Lower lobe of right lung (tissue), 2 donors: ENCODE data around the gene TMPRSS3. TPM values are rescaled to one million over a fixed set of nuclear protein-coding genes. Genes with fewer than 3 reads are reported as not detected.

ENCODE experiments used
- ATAC-seq, 2 donors: fragments of 200-7000 bp; cut with Tn5 transposase; one replicate each; pipeline ENCODE4 v1.9.1; 2020 to 2022; ENCODE audit warnings: mild to moderate bottlenecking in 2 of 2, moderate library complexity in 2 of 2
- DNase-seq: peaks from one replicate; pipeline ENCODE4 v3.0.0-alpha.2; 2020
- H3K27ac ChIP-seq: fragments of 200-600 bp; one replicate; pipeline ENCODE4 v1.8.0; 2022
- H3K27me3 ChIP-seq: fragments of 200-600 bp; one replicate; pipeline ENCODE4 v1.8.0; 2022; ENCODE audit warnings: low read depth
- H3K36me3 ChIP-seq: fragments of 200-600 bp; one replicate; pipeline ENCODE4 v1.8.0; 2022; ENCODE audit warnings: mild to moderate bottlenecking
- H3K4me1 ChIP-seq: fragments of 200-600 bp; one replicate; pipeline ENCODE4 v1.8.0; 2022
- H3K4me3 ChIP-seq: fragments of 200-600 bp; one replicate; pipeline ENCODE4 v1.8.0; 2022; ENCODE audit warnings: mild to moderate bottlenecking
- H3K9me3 ChIP-seq: fragments of 200-600 bp; one replicate; pipeline ENCODE4 v1.8.0; 2022
- CTCF ChIP-seq: fragments of 200-600 bp; IDR thresholded peaks from one replicate; pipeline ENCODE4 v1.8.0; 2022; ENCODE audit warnings: antibody characterized with exemption, mild to moderate bottlenecking
- intact Hi-C: fragments of 100-400 bp; cut with DNase I; formaldehyde crosslinking; loops from one replicate; pipeline ENCODE4 v1.11.0; 2022
- long read RNA-seq: library from polyadenylated mRNA; unstranded; transcript quantifications from one replicate; pipeline ENCODE4 v2.0.0, GENCODE V29; 2021
- total RNA-seq: library from RNA; stranded (reverse); fragmentation: NEBNext Ultra II Directional; extraction: Animal tissue kit (Norgen Biotek cat#: 25700); gene quantifications from one replicate; pipeline ENCODE4 v1.2.1, GENCODE V29; 2021
- donor health status: DM: no; HTN: yes; CAD: no; lungs with severe emphysema.

TMPRSS3 gene
- 3.8 TPM for total RNA-seq
- long read RNA-seq, partial matches to known transcripts, result 0 of 2 reads
- long read RNA-seq, other reads (novel, unspliced or antisense), result 2 of 2 reads

DNA sequence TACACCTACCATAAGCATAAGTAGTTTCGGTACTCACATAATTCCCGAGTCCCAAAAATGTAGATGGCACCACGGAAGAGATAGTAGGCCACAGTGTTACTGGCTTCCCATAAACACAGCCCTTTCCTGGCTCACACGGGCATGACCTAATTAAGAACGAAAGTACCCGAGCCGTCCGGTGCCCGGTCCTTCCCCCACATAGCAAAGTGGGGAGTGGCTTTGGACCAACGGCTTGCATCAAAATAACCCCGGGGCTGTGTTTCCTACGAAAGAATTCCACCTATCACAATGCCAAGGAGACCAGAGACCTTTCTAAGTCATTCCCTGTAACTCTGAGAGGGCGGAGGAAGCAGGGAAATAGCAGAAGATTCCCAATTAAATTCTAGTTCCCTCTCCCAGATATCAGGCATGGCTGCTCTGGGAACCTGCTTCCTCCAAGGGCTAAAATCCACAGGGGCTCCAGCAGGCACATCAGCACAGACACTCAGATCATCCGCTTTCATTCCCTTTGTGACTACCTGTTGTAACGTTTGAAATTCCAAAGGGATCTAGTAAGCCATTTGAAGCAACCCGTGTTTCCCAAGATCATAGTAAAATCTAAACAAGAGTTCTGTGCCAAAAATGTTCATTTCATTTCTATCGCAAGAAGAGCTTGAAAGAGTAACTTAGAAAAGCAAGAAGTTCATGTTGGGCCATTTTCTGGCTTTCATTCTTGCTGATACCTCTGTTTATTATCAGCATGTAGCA is at the start of gene TMPRSS3:
Gene TMPRSS3, minus strand, starts transcription at position 148 of the 747 bp plus-strand sequence. CDS start 635 bp downstream, outside the sequence.
- DNase-seq (peak; percentile 62), ATAC-seq (peak; percentile 89)
- Histone ChIP-seq H3K36me3 (no peaks in the 10 kb centered on the region), H3K9me3 (no peaks in the 10 kb centered on the region), H3K27me3 (no peaks in the 10 kb centered on the region), H3K4me3 (no peak within 1 kb of the TSS), H3K27ac (peak within 1 kb of the TSS; percentile 47), H3K4me1 (peaks cover 6% of the 10 kb centered on the region)
- no peak for TF ChIP-seq CTCF
- intact Hi-C loops, result no loop called here

DNA sequence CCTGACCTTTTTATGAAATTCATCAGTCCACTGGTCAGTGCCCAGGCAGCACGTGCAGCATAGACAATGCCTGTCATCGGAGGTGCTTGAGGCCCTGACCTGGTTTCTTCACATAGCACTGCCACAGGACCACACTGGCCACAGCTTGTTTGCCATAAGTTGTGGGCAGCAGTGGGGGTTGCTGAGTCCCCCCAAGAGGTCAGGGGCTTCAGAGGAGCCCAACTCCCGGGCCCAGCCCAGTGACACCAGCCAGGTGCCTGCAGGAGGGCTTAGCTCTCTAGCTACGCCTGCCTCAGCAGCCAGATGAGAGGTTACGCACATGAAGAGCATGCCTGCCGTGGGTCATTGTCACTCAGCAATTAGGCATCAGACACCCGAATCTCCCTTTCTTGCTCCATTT is 49.5 kb upstream of the TMPRSS3 start:
- ATAC-seq, result no peak
- no peak for TF ChIP-seq CTCF
- Histone ChIP-seq H3K4me1 (peaks cover 8% of the 10 kb centered on the region), H3K9me3 (no peaks in the 10 kb centered on the region), H3K36me3 (no peaks in the 10 kb centered on the region), H3K27me3 (no peaks in the 10 kb centered on the region), H3K4me3 (no peak overlapping the region), H3K27ac (no peak overlapping the region)
- DNase-seq, result no peak
- intact Hi-C loops, result no loop called here

- H3K27me3 ChIP-seq, result no peaks in the 10 kb centered on the region
- H3K4me1 ChIP-seq, result peaks cover 2% of the 10 kb centered on the region
- TF ChIP-seq CTCF, result no peak
- intact Hi-C loops, result no loop called here
- H3K4me3 ChIP-seq, result no peak overlapping the region
- no peaks in the 10 kb centered on the region for H3K9me3 ChIP-seq
- no peak overlapping the region for H3K27ac ChIP-seq
- no peak for ATAC-seq
- no peak for DNase-seq
- no peaks in the 10 kb centered on the region for H3K36me3 ChIP-seq
Measured at GRCh38 chr21:42444745-42445059, 48.9 kb upstream of the TMPRSS3 start.

DNA sequence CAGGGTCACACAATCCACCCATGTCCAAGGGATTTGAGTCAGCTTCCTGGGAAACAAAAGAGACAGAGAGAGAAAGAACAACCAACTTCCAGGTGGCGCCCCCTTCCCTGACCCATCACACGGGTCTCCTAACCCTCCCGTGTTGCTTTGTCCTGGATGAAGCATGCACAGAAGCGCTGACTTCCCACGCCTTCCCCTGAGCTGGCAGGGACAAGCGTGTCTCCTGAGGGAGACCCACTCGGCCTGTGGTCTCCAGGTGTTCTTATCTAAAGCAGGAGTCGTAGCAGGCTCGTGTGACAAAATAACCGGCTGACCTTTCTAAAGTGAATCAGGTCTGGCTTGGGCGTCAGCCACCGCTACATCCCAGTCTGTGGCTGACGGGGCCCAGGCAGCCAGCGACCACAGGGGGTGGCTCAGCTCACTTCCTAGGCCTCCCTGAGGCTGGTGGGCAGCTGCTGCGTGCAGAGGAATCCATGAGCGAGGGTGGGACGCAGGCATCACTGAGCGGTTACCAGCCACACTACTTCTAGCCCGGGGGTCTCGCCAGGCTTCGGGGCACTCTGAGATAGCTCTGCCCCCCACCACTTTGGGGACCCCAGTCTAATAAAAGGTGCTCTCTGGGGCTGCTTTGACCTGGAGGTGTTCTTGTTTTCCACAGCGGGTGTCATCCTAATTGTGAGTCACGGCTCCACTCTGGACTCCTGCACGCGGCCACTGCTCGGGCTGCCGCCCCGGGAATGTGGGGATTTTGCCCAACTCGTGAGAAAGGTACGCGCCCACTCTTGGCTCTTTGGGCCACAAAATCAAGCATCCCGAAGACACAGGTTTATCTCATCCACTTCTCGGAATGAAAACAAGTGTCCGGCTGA is 48.3 kb upstream of the TMPRSS3 start:
- Histone ChIP-seq H3K36me3 (no peaks in the 10 kb centered on the region), H3K9me3 (no peaks in the 10 kb centered on the region), H3K27ac (no peak overlapping the region), H3K27me3 (no peaks in the 10 kb centered on the region), H3K4me1 (no peaks in the 10 kb centered on the region), H3K4me3 (no peak overlapping the region)
- intact Hi-C loops, result no loop called here
- DNase-seq (no peak), ATAC-seq (no peak)
- no peak for TF ChIP-seq CTCF

DNA sequence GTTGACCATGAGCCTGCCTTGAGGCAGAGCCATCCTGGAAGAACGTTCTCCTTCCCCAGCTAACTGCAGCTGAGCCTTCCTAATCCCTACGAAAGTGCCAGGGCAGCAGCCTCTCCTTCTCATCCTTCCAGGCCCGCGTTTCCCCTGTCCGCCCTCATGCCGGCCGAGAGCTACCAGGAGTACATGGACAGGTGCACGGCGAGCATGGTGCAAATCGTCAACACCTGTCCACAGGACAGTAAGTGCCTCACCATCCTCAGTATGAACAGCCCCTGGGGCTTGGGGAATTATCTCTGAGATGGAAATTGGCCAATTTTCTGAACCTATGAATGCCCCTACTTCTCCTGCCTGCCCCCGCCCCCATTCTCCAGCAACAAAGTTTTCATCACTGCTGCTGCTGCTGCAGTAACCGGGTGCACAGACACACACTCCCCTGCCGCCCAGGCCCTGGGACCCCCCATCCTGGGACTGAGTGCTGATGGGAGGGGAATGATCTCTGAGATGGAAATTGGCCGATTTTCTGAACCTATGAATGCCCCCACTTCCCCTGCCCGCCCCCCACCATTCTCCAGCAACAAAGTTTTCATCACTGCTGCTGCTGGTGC is 47.4 kb upstream of the TMPRSS3 start:
- no peaks in the 10 kb centered on the region for H3K9me3 ChIP-seq
- ATAC-seq (no peak), DNase-seq (no peak)
- no peaks in the 10 kb centered on the region for H3K4me1 ChIP-seq
- no peak overlapping the region for H3K27ac ChIP-seq
- no peak for TF ChIP-seq CTCF
- no peaks in the 10 kb centered on the region for H3K36me3 ChIP-seq
- intact Hi-C loops, result no loop called here
- H3K4me3 ChIP-seq, result no peak overlapping the region
- no peaks in the 10 kb centered on the region for H3K27me3 ChIP-seq
